Raji (cell line): ENCODE data around the gene DCAF15.

Experiments used
- POLR2A ChIP-seq: IDR thresholded peaks from 2 replicates; pipeline ENCODE4 v1.6.1; 2011; ENCODE audit warnings: low read depth, low read length, control low read depth; ENCODE audit not compliant: insufficient read depth

The DCAF15 gene

GRCh38 chr19:13992025-13992424 lies 39.7 kb downstream of the DCAF15 start:
- TF ChIP-seq POLR2A: no peak

GRCh38 chr19:13993590-13994300 lies 41.4 kb downstream of the DCAF15 start:
- no peak for TF ChIP-seq POLR2A

- TF ChIP-seq POLR2A: no peak
These were observed 42.9 kb downstream of the DCAF15 start for GRCh38 chr19:13995017-13995728.

GRCh38 chr19:13995878-13996765 lies 43.8 kb downstream of the DCAF15 start:
- TF ChIP-seq POLR2A: no peak

GRCh38 chr19:13996928-13997630 lies 44.8 kb downstream of the DCAF15 start:
- no peak for TF ChIP-seq POLR2A

- no peak for TF ChIP-seq POLR2A
These were observed 45.3 kb downstream of the DCAF15 start for GRCh38 chr19:13997631-13997962.

GRCh38 chr19:13998426-13998825 lies 46.1 kb downstream of the DCAF15 start:
- no peak for TF ChIP-seq POLR2A

- no peak for TF ChIP-seq POLR2A
These were observed 46.8 kb downstream of the DCAF15 start for GRCh38 chr19:13999085-13999484.

GRCh38 chr19:14000691-14001375 lies 48.5 kb downstream of the DCAF15 start:
- no peak for TF ChIP-seq POLR2A

GRCh38 chr19:14002571-14003250 lies 50.4 kb downstream of the DCAF15 start:
- no peak for TF ChIP-seq POLR2A

GRCh38 chr19:14003251-14004055 lies 51.1 kb downstream of the DCAF15 start:
- no peak for TF ChIP-seq POLR2A

GRCh38 chr19:14004619-14005348 lies 52.5 kb downstream of the DCAF15 start:
- no peak for TF ChIP-seq POLR2A
